Memory B cell (primary cell): Measurements from ENCODE around the gene SASS6.

Source experiments
- ATAC-seq: fragments of 150-1000 bp; cut with Tn5 transposase; 2 replicates; pipeline ENCODE4 v1.10.0; 2021; ENCODE audit warnings: low read depth, mild to moderate bottlenecking, moderate library complexity
- DNase-seq, 2 donors: peaks; one replicate each; pipeline ENCODE4 v3.0.0; 2022; ENCODE audit warnings: low spot score in 2 of 2
- H3K27ac Mint-ChIP-seq: one replicate; pipeline ENCODE4 v1.8.0; 2022; ENCODE audit warnings: mild to moderate bottlenecking, moderate library complexity, mixed read lengths
- H3K27me3 Mint-ChIP-seq: one replicate; pipeline ENCODE4 v1.8.0; 2022; ENCODE audit warnings: mixed read lengths
- H3K36me3 Mint-ChIP-seq: one replicate; pipeline ENCODE4 v1.8.0; 2022; ENCODE audit warnings: mild to moderate bottlenecking, mixed read lengths
- H3K4me1 Mint-ChIP-seq: one replicate; pipeline ENCODE4 v1.8.0; 2022; ENCODE audit warnings: mixed read lengths
- H3K4me3 Mint-ChIP-seq: one replicate; pipeline ENCODE4 v1.8.0; 2022; ENCODE audit warnings: mild to moderate bottlenecking, moderate library complexity, mixed read lengths
- H3K9me3 Mint-ChIP-seq: one replicate; pipeline ENCODE4 v1.8.0; 2022; ENCODE audit warnings: mixed read lengths

SASS6 gene

DNA sequence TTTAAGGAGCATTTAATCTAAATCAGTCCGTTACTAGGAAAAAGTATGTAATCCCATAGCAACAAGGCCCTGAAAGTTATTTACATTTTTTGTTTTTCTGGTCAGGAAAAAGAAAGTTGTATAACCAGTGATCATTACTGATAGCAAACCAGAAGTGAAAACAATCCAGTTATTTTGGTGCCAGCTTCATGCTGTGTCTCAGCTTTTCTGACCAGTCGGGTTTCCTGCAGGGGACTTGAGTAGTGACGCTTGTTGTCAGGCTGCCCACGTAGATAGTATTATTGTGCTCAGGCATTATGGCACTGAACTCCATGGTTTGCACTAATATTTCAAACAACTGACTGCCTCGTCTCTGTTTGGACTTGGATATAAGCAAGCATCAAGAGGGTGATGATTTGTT lies 55.2 kb downstream of the SASS6 start:
- peak; percentile 46 for ATAC-seq
- H3K4me1 Mint-ChIP-seq, result no peaks in the 10 kb centered on the region
- H3K27me3 Mint-ChIP-seq, result no peaks in the 10 kb centered on the region
- H3K9me3 Mint-ChIP-seq, result no peaks in the 10 kb centered on the region
- peaks cover 25% of the 10 kb centered on the region for H3K36me3 Mint-ChIP-seq
- H3K27ac Mint-ChIP-seq, result peak overlapping the region; percentile 58
- no peak for DNase-seq
- H3K4me3 Mint-ChIP-seq, result no peak overlapping the region

DNA sequence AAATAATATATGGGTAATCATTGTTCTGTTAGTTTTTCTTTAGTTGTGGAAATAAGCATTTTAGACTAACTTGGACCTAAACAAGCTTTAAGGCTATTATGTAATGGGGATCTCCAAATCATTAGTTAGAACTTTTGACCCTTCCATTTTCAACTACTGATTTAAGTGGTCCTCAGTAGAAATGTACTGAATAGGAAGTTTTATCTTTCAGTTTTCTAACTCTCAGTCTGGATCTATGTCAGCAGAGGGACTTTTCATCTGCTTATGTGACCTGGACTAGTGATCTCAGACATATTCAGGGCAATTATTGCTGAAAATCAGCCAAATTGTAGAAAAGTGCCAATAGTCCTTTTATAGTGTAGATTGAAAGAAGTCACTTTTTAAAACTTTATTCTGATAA lies 56.0 kb downstream of the SASS6 start:
- Mint-ChIP-seq H3K36me3 (peaks cover 29% of the 10 kb centered on the region), H3K27ac (peak overlapping the region; percentile 60)

DNA sequence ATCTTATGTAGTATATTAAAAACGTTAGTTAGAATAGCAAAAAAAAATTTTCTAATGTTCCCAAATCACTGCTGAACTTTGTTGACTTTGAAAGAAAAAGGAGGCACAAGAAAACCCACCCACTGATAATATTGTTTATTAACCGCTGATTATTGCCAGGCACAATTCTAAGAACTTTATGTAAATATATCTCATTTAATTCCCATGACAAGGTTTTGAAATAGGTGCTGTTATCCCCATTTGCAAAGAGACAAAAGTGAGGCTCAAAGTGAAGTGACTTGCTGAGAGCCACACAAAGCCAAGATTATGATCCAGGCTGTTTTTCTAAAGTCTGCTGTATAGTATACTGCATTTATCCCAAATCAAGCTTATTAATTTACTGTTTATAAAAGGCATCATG lies 56.4 kb downstream of the SASS6 start:
- Mint-ChIP-seq H3K27me3 (no peaks in the 10 kb centered on the region), H3K36me3 (peaks cover 31% of the 10 kb centered on the region), H3K27ac (peak overlapping the region; percentile 60), H3K4me1 (no peaks in the 10 kb centered on the region), H3K4me3 (no peak overlapping the region), H3K9me3 (no peaks in the 10 kb centered on the region)
- ATAC-seq (no peak), DNase-seq (no peak)

More for the DNA sequence above, 56.0 kb downstream of the SASS6 start:
- Mint-ChIP-seq H3K27me3 (no peaks in the 10 kb centered on the region), H3K4me1 (no peaks in the 10 kb centered on the region), H3K9me3 (no peaks in the 10 kb centered on the region), H3K4me3 (no peak overlapping the region)
- DNase-seq, result no peak
- ATAC-seq, result no peak

DNA sequence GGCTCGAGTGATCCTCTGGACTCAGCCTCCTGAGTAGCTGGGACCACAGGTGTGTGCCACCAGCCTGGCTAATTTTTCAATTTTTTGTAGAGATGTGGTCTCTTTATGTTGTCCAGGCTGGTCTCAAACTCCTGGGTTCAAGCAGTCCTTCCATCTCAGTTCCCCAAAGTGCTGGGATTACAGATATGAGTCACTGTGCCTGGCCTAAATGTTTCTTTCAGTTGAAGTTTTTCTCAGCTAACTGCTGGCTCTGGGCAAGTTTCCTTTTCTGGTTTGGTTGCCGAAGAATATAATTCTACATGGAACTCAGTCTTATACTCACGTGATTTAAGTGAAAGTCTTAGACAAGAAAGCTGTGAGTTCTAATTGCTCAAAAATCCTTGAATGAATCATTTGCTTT lies 57.0 kb downstream of the SASS6 start:
- H3K4me3 Mint-ChIP-seq, result no peak overlapping the region
- ATAC-seq, result no peak
- no peaks in the 10 kb centered on the region for H3K27me3 Mint-ChIP-seq
- H3K9me3 Mint-ChIP-seq, result no peaks in the 10 kb centered on the region
- DNase-seq, result no peak
- H3K36me3 Mint-ChIP-seq, result peaks cover 32% of the 10 kb centered on the region
- no peaks in the 10 kb centered on the region for H3K4me1 Mint-ChIP-seq
- H3K27ac Mint-ChIP-seq, result peak overlapping the region; percentile 60

DNA sequence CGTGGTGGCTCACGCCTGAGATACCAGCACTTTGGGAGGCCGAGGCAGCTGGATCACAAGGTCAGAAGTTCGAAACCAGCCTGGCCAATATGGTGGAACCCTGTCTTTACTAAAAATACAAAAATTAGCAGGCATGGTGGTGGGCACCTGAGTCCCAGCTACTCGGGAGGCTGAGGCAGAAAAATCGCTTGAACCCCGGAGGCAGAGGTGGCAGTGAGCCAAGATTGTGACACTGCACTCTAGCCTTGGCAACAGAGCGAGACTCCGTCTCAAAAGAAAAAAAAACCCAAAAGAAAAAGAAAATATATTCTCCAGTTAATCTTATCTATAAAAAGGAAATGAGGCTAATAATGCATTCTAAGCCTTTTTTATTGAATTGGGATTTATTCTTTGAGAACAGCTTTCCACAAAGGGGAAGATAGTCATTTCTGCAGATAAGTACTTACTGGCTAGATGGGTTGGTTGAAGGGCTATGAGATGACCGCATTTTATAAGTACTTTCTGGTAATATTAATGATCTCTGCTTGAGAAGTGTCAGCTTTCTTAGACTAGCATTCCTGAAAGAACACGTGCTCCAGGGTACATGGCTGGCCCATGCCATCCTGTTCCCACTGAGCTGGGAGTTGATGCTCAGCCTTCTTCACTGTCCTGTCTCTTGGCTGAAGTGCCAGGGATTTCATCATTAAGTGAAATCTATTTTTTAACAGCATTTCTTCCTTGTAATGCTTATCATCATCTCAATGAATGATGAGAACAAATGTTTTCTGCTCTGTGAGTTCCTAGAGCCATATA lies 57.9 kb downstream of the SASS6 start:
- Mint-ChIP-seq H3K4me1 (no peaks in the 10 kb centered on the region), H3K27me3 (no peaks in the 10 kb centered on the region), H3K9me3 (no peaks in the 10 kb centered on the region), H3K4me3 (no peak overlapping the region), H3K27ac (peak overlapping the region; percentile 47), H3K36me3 (peaks cover 40% of the 10 kb centered on the region)
- no peak for DNase-seq
- no peak for ATAC-seq

DNA sequence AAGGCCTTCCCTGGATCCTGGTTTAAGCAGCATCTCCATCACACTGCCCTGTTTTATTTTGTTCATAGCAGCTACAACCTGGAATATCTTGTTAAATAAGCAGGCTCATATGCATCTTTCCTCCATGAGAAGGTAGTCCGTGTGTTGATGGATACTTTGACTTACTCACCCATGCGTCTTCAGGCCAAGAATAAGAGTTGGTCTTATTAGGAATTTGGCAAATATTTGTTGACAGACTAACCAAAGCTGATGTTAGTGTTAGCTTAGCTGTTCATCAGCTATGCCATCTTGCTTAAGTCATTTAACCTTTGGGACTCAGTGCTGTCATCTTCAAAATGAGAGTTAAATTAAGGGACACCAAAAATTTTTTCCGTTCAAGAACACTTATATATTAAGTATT lies 59.2 kb downstream of the SASS6 start:
- Mint-ChIP-seq H3K36me3 (peaks cover 36% of the 10 kb centered on the region), H3K4me1 (no peaks in the 10 kb centered on the region)

DNA sequence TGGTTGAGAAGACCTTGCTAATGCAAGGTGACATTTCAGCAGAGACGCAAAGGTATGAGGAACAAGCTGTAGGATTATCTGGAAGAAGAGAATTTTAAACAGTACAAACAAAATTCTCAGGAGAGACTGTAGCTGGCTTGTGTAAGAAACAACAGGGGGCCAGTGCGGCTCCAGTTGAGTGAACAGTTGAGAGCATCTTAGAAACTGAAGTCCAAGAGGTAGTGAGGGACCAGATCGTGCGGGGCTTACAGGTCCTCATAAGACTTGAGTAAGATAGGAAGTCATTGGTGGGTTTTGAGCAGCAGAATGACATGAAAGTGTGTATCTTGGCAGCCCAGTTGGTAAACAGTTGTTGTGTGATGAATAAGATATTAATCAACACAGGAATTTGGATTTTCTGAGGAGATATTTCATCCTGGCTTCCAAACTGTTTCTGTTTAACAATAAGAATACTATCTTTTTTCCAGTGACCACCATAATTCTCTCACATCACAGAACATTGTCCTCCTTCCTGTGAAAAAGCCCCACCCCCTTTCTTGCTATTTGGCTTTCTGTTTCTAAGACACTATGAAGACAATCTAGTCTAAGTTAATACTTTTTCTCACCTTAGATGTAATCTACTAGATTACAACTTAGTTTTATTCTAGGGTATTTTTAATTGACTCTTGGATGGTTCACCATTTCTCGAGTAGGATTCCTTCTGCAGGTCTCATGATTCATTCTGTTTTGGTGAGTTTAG lies 62.4 kb downstream of the SASS6 start:
- H3K27me3 Mint-ChIP-seq, result no peaks in the 10 kb centered on the region
- H3K36me3 Mint-ChIP-seq, result peaks cover 40% of the 10 kb centered on the region
- H3K27ac Mint-ChIP-seq, result no peak overlapping the region
- H3K9me3 Mint-ChIP-seq, result no peaks in the 10 kb centered on the region
- H3K4me3 Mint-ChIP-seq, result no peak overlapping the region
- ATAC-seq (no peak), DNase-seq (no peak)
- peaks cover 5% of the 10 kb centered on the region for H3K4me1 Mint-ChIP-seq

More for the DNA sequence above, 59.2 kb downstream of the SASS6 start:
- Mint-ChIP-seq H3K27me3 (no peaks in the 10 kb centered on the region), H3K4me3 (no peak overlapping the region), H3K9me3 (no peaks in the 10 kb centered on the region), H3K27ac (no peak overlapping the region)
- ATAC-seq (no peak), DNase-seq (no peak)

DNA sequence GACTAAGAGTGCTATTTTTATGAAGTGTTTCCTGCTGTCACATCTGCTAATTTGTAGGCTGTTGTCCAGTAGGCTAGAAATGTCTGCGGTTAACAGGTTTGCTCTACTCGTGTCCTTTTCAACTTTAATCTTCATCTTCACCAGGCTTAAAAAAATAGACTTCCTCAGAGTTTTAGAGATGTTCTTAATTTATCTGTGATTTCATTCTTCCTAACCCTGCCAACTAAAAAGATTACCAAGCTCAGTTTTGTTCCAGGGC lies 66.8 kb downstream of the SASS6 start:
- peaks cover 11% of the 10 kb centered on the region for H3K4me1 Mint-ChIP-seq
- H3K4me3 Mint-ChIP-seq, result no peak overlapping the region
- DNase-seq (no peak), ATAC-seq (no peak)
- H3K36me3 Mint-ChIP-seq, result peaks cover 38% of the 10 kb centered on the region
- H3K27ac Mint-ChIP-seq, result peak overlapping the region; percentile 91
- no peaks in the 10 kb centered on the region for H3K27me3 Mint-ChIP-seq
- H3K9me3 Mint-ChIP-seq, result no peaks in the 10 kb centered on the region

DNA sequence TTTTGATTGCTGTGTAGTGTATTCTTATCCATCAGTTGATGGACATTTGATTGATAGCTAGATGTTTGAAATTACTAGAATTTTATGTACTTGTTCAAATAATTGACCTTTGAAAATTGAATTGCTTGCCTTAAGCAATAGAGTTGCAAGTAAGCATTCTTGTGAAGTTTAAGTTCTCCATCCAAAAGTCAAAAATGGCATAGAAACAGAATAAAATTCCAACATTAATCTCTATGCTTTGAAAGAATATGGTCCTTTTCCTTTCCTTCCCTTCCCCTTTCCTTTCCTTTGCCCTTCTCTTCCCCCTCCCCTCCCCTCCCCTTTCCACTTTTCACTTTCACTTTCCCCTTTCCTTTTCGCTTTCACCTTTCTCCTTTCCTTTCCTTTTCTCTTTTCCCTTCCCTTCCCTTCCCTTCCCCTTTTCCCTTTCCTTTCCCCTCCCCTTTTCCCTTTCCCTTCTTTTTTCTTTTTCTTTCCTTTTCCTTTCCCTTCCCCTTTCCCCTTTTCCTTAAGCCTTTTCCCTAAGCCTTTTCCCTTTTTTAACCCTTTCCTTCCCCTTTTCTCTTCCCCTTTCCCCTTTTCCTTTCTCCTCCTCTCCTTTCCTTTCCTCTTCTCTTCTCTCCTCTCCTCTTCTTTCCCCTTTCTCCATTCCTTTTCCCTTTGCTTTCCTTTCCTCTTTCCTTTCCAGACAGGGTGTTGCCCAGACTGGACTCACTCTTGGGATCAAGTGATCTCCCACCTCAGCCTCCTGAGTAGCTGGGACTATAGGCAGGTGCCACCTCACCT lies 67.4 kb downstream of the SASS6 start:
- H3K27me3 Mint-ChIP-seq, result no peaks in the 10 kb centered on the region
- H3K9me3 Mint-ChIP-seq, result no peaks in the 10 kb centered on the region
- H3K4me1 Mint-ChIP-seq, result peaks cover 11% of the 10 kb centered on the region
- DNase-seq (no peak), ATAC-seq (no peak)
- H3K36me3 Mint-ChIP-seq, result peaks cover 39% of the 10 kb centered on the region
- H3K27ac Mint-ChIP-seq, result peak overlapping the region; percentile 91
- H3K4me3 Mint-ChIP-seq, result no peak overlapping the region

DNA sequence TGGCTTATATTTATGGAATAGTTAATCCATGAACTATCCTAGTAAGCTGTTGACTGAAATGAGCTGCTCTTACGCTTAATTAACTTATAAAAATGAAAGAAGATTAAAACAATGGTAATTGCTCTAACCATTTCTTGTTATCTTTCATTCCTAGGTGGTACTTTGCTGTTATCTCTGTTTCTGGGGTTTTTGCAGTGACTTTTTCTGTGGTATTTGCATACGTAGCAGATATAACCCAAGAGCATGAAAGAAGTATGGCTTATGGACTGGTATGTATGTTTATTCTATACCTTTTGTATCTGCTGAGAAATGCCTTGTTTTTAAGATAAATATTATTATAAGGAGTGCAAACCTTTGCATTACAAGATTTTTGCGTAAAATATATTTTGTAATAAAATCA lies 71.0 kb downstream of the SASS6 start:
- no peak overlapping the region for H3K4me3 Mint-ChIP-seq
- no peak overlapping the region for H3K27ac Mint-ChIP-seq
- no peaks in the 10 kb centered on the region for H3K27me3 Mint-ChIP-seq
- DNase-seq, result no peak
- H3K36me3 Mint-ChIP-seq, result peaks cover 35% of the 10 kb centered on the region
- ATAC-seq, result no peak
- H3K4me1 Mint-ChIP-seq, result peaks cover 14% of the 10 kb centered on the region
- H3K9me3 Mint-ChIP-seq, result no peaks in the 10 kb centered on the region

DNA sequence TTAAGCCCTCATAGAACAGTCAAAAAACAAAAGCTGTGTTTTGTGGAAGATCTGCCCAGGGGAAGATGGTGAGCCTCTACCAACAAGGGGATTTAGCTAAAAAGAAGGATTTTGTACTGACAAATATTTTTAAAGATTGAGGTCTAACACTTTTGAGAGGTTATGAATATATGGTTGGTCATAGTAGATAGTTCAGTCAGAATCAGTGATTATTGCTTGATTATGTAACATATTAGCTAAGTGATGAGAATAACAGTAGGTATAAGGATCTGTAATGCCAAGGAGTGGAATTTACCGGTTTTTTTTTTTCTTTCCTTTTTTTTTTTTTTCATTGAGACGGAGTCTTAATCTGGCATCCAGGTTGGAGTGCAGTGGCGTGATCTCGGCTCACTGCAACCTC lies 79.0 kb downstream of the SASS6 start:
- Mint-ChIP-seq H3K27me3 (no peaks in the 10 kb centered on the region), H3K27ac (peak overlapping the region; percentile 45), H3K36me3 (peaks cover 16% of the 10 kb centered on the region), H3K9me3 (no peaks in the 10 kb centered on the region), H3K4me3 (no peak overlapping the region), H3K4me1 (peaks cover 16% of the 10 kb centered on the region)
- ATAC-seq (no peak), DNase-seq (no peak)

DNA sequence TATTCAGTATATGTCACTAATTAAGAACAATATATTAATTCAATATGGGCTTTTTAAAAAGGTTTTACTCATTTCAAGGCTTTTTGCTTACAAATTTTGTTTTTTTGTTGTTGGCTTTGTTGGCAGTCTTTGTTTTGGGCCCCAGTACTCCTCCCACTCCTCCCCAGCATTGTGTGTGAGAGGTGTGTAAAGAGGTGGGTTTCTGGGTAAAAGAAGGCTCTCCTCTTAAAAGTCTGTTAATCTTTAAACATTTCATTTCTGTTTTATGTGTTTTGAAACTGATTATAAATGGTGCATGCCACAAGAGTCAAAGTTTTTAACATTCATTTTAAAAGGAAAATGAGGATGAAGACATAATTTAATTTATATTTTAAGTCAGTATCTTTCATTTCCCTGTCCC lies 79.6 kb downstream of the SASS6 start:
- H3K9me3 Mint-ChIP-seq, result no peaks in the 10 kb centered on the region
- H3K27ac Mint-ChIP-seq, result peak overlapping the region; percentile 45
- H3K4me1 Mint-ChIP-seq, result peaks cover 21% of the 10 kb centered on the region
- peaks cover 18% of the 10 kb centered on the region for H3K36me3 Mint-ChIP-seq
- H3K27me3 Mint-ChIP-seq, result no peaks in the 10 kb centered on the region
- DNase-seq (no peak), ATAC-seq (no peak)
- H3K4me3 Mint-ChIP-seq, result no peak overlapping the region

DNA sequence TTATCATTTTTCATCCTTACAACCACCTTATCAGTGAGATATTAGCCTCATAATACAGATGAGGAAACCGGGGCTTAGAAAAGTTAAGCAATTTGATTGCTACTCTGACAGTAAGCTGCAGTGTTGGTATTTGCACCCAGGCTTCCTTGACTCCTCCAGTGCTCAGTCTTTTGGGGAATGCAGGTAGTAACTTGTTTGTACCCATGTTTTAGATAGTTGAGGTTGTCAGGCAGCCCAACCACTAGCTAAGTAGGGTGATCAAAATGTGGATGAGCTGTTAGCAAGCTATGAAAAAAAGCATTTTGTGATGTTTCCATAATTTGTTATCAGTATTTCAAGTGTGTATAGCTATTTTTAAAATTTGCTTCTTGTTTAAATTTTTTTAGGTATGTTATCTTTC lies 80.8 kb downstream of the SASS6 start:
- no peaks in the 10 kb centered on the region for H3K9me3 Mint-ChIP-seq
- H3K4me1 Mint-ChIP-seq, result peaks cover 24% of the 10 kb centered on the region
- H3K27me3 Mint-ChIP-seq, result no peaks in the 10 kb centered on the region
- DNase-seq (no peak), ATAC-seq (no peak)
- H3K27ac Mint-ChIP-seq, result no peak overlapping the region
- H3K4me3 Mint-ChIP-seq, result no peak overlapping the region
- peaks cover 16% of the 10 kb centered on the region for H3K36me3 Mint-ChIP-seq

DNA sequence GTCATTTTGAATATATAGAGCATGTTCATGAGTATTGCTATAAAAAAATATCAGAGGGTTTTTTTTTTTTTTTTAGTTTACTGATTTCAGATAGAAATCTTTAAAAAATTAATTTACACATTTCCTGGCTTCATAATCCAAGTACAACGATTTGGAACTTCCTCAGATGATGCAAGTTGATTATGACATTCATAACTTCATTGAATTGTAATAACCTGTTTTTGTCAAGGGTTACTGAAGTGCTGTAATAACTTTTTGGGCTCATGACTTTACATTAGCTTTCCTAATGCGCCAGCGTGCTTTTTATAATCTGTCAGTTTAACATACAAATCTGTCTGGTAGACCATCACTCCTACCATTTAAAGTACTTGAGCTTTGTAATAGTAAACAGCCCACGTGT lies 81.3 kb downstream of the SASS6 start:
- DNase-seq, result no peak
- Mint-ChIP-seq H3K36me3 (peaks cover 13% of the 10 kb centered on the region), H3K27me3 (no peaks in the 10 kb centered on the region), H3K4me1 (peaks cover 25% of the 10 kb centered on the region), H3K27ac (no peak overlapping the region), H3K9me3 (no peaks in the 10 kb centered on the region), H3K4me3 (no peak overlapping the region)
- ATAC-seq, result no peak
